GM12864 (cell line): ENCODE data around the gene XPR1.

ENCODE experiments used
- DNase-seq: peaks from one replicate; pipeline ENCODE4 v3.0.0-alpha.2; 2011; ENCODE audit warnings: low read depth
- H3K4me3 ChIP-seq: 2 replicates; pipeline ENCODE4 v1.5.1; 2011; ENCODE audit warnings: mild to moderate bottlenecking, low read depth, low read length, control low read depth
- TF ChIP-seq, protein P1 (sequence below): IDR thresholded peaks from 2 replicates; pipeline ENCODE4 v1.5.1; 2011; ENCODE audit warnings: low read depth, mild to moderate bottlenecking, moderate library complexity, low read length, control low read depth, inconsistent platforms; ENCODE audit errors: missing control alignments

The XPR1 gene

DNA sequence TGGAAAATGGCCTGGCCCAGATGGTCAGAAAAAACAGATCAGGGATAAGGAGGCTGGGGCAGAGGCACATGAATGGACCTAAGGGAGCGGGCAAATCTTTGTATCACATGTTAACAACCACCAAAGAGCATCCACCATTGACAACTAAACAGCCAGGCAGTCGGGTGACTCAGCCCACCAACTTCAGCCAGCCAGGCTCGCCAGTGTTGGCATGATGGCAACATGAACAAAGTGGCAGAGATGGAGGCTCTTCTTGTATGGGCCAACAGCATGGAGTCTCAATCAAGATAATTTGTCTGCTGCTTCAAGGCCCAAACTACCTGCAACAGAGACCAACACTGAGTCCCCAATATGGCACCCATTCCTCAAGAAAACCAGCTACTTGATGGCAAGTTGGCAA is 264.3 kb downstream of the XPR1 start:
- no peak for DNase-seq
- TF ChIP-seq, protein P1, sequence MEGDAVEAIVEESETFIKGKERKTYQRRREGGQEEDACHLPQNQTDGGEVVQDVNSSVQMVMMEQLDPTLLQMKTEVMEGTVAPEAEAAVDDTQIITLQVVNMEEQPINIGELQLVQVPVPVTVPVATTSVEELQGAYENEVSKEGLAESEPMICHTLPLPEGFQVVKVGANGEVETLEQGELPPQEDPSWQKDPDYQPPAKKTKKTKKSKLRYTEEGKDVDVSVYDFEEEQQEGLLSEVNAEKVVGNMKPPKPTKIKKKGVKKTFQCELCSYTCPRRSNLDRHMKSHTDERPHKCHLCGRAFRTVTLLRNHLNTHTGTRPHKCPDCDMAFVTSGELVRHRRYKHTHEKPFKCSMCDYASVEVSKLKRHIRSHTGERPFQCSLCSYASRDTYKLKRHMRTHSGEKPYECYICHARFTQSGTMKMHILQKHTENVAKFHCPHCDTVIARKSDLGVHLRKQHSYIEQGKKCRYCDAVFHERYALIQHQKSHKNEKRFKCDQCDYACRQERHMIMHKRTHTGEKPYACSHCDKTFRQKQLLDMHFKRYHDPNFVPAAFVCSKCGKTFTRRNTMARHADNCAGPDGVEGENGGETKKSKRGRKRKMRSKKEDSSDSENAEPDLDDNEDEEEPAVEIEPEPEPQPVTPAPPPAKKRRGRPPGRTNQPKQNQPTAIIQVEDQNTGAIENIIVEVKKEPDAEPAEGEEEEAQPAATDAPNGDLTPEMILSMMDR, result no peak
- H3K4me3 ChIP-seq, result no peak overlapping the region

DNA sequence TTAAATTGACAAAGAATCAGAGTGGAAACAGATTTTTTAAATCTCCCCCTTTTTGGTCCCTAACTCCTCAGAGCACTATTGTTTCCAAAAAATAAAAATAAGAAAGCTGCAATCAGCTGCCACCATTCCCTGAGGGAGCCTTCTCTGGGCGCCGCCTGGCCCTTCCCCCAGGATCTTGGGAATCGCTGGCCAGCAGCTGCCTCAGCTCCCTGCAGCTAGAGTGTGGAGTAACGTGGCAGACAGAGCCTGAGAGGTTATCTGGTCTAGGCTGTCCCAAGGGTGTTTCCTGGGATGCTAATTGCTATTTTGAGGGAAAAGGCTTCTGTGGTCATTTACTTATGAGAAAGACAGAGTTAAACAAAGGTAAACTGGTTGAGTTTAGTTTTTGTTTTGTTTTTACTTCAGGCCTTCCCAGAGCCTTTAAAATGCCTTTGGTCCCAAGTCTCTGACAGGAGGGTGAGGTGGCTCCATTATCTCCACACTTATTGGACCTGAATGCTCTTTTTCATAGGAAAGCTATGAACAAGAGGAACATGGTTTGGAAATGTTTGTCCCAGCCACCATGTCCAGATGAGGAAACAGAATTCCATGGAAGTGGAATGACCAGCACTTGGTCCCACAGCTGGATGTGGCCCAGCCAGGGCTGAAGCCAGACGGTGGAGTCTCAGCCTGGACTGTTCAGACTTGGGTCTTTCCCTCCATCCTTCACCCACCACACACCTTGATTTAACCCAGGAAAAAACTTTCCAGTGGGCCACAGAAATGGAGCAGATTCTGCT is 266.8 kb downstream of the XPR1 start:
- DNase-seq, result no peak
- TF ChIP-seq, protein P1, result no peak
- no peak overlapping the region for H3K4me3 ChIP-seq

DNA sequence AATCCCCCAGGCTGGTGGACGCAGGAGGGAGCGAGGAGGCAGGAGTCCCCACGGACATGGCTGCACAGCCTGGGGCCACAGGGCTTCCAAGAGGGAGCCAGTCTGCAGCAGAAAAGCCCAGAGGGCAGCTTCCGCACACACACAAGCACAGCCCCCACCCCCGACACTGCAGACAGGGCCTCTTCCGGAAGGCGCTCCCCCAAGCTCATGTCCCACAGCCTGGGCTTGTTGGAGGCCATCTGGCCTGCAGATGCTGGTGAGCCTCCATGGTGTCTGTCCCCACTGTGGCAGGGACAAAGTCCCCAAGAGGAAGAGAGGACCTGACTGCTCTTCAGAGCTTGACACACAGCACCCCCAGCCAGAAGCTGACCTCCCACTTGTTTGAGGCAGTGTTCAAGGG is 267.4 kb downstream of the XPR1 start:
- no peak overlapping the region for H3K4me3 ChIP-seq
- DNase-seq, result no peak
- TF ChIP-seq, protein P1, result no peak

- H3K4me3 ChIP-seq, result no peak overlapping the region
- TF ChIP-seq, protein P1, result no peak
- no peak for DNase-seq
Observed at GRCh38 chr1:180901076-180901990, 269.5 kb downstream of the XPR1 start.

GRCh38 chr1:180902541-180902940 is 270.7 kb downstream of the XPR1 start:
- TF ChIP-seq, protein P1, result no peak
- H3K4me3 ChIP-seq, result no peak overlapping the region
- DNase-seq, result no peak

DNA sequence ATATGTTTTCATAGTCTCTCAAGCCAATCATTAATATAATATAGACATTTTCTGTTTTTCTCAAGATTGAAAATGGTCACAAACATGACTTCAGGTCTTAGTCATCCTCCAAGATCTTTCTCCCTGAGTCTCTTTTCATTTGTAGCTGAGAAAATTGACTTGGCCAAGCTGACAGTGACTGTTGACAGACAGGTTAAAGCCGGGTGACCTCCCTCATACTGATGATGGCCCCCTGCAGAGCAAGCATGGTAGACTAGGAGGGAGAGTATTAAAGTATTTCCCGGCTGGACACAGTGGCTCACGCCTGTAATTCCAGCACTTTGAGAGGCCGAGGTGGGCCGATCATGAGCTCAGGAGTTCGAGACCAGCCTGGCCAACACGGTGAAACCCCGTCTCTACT is 274.1 kb downstream of the XPR1 start:
- TF ChIP-seq, protein P1, result no peak
- H3K4me3 ChIP-seq, result no peak overlapping the region
- no peak for DNase-seq

- H3K4me3 ChIP-seq, result no peak overlapping the region
- TF ChIP-seq, protein P1, result no peak
- no peak for DNase-seq
Observed at GRCh38 chr1:180906511-180906910, 274.7 kb downstream of the XPR1 start.
